Stimulated activated CD8-positive, alpha-beta memory T cell treated with anti-CD3 and anti-CD28 coated beads, Interleukin-12 subunit alpha, Interleukin-12 subunit beta, amount 100 ng/mL, for 4 hours (primary cell): Measurements from ENCODE around the gene SHISA9.

Source experiments
- DNase-seq: peaks from one replicate; pipeline ENCODE4 v3.0.0-alpha.2; 2020; ENCODE audit warnings: low read depth

SHISA9 gene

DNA sequence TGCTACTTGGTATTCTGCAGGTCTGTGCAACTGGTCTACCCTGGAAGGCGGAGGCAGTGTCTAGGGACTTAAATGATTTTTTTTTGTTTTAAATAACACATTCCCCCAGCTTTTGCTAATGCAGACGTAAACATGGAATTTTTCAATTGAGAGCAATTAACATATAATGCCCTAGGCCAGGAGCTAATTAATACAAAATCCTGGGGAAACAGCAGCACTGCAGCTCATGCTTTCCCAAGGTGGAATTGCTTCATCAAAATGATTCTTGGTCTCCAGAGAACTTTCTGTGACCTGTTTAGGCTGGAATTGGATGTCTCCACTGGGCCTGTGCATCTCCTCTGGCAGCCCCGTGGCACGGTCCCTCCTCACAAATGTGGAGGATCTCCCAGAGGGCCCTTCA, 50.6 kb downstream of the SHISA9 start:
- no peak for DNase-seq

DNA sequence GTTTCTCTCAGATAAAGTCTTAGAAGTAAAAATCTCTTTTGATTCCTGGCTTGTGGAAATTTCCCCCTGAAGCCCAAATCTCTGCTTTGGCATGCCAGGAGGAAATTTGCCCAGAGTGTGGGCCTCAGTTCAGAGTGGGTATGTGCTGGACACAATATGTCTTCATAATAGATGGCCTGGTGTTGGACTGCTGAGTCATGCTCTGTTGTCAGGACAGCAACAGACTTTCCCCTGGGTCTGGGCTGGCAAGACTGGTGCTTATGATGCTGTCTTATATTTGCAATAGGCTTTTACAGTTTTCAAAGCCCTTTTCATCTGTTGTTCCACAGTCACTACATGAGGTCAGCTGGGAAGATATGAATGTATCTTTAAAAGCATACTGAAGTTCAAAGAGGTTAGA, 57.0 kb downstream of the SHISA9 start:
- no peak for DNase-seq

DNA sequence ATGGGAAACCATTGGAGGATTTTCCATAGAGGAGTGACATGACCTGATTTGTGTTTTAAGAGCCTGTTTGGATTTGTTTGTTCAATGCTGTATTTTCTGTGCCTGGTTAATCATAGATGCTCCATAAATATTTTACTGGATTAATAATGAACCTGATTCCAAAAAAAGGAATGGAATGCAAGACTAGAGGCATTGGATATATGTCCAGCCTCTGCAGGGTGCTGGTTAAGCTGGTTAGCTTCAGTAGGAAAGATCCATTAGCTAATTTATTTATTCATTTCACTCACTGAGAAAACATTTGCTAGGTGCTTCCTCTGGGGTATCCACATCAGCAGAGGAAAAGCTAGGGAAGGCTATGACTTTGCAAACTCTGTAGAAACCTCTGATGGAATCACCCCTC, 57.7 kb downstream of the SHISA9 start:
- no peak for DNase-seq

DNA sequence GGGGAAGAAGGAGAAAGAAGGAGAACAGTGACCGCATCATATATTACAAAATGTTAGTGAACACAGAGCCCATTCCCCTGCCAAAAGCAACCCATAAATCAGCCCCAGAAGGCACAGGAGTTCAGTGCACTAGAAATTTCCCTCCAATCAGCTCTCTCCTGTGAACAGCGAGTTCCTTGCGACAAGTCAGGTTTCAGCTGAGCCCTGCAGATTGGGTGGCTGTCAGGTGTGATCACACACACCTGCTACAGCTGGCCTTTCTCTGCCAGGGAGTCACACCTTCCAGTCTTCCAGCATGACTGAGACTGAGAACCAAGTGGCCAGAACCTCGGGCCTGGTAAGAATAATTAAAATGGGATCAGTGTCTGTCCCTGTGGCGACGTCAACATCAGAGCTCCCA, 60.2 kb downstream of the SHISA9 start:
- no peak for DNase-seq

DNA sequence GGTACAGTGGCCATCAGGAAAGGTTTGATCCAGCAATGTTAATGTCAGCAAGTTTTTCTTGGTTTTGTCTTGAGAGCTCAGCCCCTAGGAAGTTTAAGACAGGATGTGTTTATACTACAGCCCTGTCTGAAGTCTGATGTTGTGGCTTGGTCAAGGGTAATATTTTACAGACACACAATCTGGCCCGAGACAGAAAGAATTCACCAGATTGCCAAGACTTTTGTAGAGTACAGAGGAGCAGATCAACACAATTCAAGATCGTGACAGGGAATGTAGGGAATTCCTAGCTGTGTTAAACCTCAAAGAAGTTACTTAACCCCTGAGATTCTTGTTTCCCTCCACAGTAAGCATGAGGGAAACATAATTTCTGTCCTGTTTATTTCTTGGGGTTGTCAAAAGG, 63.1 kb downstream of the SHISA9 start:
- DNase-seq = no peak

DNA sequence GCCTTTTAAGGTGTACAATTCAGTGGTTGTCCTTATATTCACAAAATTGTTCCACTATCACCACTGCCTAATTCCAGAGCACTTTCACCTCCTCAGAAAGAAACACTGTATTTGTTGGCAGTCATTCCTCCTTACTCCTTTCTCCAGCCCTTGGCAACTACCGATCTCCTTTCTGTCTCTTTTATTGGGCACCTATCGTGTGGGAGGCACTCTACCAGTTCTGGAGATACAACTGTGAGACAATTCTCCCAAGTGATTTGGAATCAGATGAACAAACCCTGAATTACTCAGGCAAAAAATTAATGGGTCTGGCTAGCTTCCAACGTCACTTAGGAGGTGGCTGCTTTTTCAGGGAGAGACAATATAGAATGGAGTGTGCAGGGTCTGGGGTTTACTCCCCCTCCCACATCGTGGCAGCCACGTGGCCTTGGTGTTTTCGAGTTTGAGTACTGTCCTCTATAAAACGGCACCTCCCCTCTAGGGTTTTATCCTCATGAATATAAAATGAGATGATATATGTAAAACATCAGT, 63.9 kb downstream of the SHISA9 start:
- no peak for DNase-seq

DNA sequence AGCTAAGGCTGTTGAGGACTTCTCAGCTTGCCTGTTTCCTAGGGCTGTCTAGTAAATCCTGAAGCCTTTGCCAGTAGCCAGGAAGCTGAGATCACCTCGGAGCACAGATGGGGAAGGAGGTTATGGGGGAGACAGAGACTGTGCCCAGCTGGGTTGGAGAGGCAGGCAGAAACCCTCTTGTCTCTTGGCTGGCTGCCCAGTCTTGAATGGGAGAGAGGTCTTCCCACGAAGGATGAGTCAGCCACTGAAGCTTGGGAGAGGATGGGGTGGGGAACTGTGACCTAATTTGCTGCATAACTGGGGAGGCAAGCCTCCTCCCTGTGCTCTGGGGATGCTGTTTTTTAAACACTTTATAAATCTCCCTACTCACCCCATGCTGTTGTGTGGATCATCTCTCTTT, 69.8 kb downstream of the SHISA9 start:
- no peak for DNase-seq

DNA sequence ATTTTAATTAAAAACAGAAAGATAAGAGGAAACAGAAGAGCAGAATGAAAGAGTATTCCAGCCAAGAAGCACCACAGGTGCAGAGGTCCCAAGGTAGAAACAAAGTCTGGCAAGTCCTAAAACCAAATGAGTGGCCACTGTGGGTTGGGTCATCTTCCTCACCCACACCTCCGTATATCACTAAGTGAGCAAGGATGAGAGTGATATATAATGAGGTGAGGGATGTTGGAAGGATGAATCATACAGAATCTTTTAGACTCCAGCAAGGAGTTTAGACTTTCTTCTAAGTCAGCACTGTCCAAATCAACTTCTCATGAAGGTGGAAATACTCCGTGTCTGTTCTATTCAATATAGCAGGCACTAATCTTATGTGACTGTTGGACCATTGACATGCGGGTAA, 70.8 kb downstream of the SHISA9 start:
- no peak for DNase-seq

DNA sequence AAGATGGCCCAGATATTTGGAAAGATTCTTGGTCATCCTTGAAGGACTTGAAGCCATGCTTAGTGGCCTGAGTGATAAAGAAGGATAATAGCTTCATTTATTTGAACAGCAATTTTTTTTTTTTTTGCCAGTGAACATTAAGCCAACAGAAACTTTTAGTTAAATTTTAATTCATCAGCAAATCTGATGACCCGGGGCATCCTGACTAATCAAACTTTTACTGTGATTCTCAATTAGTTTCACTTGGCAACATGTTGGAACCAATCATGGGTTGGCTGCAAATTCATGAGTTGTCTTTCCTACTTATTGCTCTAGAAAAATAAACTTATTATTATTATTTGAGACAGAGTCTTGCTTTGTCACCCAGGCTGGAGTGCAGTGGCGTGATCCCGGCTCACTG, 74.4 kb downstream of the SHISA9 start:
- no peak for DNase-seq

DNA sequence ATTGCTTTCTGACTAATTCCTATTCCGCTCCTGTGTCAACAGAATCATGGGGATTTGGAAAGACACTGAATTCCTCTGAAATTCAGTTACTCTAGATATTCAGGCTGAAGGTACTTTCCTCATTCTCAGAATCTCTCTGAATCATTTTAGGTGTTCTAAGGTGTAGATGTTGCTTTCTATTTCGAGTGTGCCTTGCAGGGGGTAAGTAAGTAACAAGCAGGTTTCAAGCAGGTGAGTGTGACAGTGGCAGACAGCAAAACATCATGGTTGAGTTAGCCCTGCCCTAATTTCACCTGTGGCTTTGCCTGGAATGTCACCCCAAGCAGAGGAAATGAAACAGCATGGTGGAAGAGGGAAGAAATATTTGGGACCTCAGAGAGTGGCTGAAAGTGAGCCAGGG, 75.1 kb downstream of the SHISA9 start:
- DNase-seq = no peak

DNA sequence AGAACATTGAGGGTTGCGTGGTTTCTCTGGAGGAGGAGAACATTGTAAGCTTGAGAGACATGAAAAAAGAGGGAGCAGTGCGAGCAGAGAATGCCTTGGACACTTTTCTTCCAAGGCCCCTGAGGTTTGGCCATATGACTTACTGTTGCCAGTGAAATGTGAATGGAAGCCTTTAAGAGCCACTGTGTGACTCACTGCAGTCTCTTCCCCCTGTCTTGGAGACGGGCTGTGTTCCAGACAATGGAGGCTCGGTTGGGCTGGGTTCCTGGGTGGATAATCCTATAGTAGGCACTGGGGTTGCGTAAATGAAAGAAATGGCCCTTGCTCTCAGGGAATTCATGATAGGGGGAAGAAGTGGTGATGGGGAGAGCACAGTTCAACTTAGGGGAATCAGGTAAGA, 75.5 kb downstream of the SHISA9 start:
- no peak for DNase-seq

DNA sequence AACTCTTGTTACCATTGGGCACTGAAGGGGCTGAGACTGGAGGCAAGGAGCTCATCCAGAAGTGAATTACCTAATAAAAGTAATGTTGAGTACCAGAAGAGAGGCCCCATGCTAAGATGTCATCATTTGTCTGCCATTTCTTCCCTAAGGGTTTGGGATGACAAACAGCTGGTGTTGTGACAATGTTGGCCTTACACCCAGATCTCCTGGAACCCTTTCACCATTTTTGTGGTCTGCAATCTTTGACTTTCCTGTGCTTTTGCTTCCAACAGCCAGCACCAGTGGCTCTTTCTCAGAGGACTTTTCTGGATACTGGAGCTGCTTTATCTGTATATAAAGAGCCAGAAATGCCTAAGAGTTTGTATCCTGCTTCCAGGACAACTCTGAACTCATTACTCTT, 84.1 kb downstream of the SHISA9 start:
- no peak for DNase-seq

DNA sequence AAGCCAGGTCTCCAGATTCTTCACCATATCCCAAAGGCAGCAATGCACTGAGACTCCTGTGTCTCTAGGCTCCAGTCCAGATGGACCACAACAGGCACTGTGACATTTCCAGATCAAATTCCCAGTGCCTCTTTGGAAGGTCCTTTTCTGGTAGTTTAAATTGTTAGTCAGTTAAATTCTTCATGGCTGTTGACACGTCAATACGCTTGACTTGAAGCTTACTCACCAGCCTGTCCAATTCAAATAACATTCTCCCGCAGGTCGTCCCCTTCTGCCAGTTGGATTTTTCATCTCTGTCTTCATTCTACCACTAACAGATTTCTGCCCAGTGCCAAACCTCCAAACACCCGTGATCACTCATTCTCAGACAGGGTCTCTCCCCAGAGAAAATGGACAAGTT, 86.7 kb downstream of the SHISA9 start:
- no peak for DNase-seq

DNA sequence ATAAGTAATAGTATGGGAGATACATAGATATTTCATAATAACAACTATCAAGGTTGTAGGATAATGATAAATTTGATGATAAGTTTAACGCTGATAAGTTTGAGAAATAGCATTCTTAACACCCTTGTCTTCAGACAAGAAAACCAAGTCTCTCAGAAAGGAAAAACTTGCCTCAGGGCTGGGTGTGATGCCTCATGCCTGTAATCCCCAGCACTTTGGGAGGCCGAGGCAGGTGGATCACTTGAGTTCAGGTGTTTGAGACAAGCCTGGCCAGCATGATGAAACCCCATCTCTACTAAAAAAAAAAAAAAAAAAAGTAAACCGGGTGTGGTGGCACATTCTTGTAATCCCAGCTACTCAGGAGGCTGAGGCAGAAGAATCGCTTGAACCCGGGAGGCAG, 90.7 kb downstream of the SHISA9 start:
- no peak for DNase-seq

DNA sequence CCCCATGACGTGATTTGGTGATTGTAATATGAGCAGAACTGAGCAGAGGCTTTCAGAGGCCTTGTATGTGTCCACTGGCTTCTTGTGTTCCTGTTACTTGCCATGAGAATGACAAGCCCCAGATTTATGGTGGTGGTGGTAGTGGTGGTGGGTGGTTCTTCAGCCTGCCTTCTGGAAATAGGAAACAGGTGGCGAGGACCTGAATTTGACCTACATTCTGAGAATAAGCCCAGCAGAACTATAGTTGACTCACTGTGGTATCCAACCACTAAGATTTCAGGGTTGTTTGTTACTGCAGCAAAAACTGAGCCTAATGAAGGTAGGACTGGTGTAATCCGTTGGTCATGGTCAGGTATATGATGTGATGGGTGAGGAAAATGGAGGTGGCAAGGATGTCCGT, 93.0 kb downstream of the SHISA9 start:
- DNase-seq = no peak

DNA sequence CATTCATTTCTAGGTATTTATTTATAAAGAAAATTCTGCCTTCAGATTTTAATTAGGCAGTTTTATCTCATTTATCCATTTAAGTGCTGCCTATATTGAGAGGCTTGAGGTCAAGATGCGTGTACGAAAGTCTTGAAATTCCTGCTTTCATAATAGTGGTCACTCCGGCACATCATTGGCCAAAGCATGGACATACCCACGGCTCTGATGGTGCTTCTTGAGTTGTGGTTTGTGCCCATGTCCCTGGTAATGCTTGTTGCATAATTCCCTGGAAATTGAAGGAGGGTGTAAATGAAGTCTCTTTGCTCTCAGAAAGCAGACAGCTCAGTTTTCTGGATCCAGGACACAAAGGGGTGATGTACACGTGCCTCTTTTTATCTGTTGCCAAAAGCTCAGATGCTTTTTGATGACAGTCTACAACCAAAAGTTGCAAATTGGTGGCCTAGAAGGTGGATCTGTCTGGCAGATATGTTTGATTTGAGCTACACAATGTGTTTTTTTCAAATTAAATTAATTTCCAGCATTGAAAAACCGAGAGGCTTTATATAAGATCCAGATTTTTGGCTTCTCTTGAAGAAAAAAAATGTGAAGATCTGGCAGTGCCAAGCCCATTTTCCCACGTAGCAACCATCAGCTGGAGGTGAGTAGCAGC, 94.4 kb downstream of the SHISA9 start:
- no peak for DNase-seq

DNA sequence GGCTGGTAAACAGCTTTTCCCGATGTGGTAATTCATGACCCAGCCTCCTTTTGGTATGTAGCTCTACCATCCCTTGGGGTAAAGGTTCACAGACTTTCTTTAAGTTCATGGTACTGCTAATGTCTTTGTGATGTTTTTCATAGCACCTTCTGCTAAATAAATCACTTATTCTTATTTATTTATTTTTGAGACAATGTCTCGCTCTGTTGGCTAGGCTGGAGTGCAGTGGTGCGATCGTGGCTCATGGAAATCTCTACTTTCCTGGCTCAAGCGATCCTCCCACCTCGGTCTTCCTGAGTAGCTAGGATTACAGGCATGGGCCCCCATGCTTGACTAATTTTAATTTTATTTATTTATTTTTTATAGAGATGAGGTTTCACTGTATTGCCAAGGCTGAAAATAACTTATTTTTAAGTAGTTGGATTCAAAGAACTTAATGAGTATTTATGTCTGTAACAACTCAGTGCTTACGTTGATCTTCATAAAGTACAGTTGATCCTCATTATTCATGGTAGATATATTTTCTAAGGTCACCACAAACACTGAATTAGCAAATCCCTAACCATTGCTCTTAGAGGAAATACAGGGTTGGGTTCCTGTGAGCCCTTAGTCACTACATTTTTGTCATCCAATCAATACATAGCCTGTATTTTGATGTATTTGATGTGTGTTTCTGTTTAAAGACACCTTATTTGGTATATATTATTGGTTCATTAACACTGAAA, 97.1 kb downstream of the SHISA9 start:
- DNase-seq = no peak

DNA sequence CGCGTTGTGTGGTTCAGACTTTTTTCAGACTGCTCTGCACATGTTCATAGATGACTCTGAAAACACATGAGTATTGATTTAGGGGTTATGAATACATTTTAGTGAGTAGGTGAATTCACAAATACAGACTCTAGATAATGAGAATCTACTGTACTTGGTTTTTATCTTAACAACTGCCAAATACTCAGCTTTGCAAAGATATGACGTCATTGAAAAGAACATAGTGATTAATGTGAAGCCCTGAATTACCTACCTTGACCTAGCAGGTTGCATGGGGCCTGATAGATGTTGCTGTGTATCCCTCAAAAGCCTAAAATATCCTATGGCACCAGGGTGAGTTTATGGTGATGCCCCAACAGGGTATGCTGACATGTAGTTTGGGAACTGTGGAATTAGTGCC, 98.0 kb downstream of the SHISA9 start:
- DNase-seq = no peak

DNA sequence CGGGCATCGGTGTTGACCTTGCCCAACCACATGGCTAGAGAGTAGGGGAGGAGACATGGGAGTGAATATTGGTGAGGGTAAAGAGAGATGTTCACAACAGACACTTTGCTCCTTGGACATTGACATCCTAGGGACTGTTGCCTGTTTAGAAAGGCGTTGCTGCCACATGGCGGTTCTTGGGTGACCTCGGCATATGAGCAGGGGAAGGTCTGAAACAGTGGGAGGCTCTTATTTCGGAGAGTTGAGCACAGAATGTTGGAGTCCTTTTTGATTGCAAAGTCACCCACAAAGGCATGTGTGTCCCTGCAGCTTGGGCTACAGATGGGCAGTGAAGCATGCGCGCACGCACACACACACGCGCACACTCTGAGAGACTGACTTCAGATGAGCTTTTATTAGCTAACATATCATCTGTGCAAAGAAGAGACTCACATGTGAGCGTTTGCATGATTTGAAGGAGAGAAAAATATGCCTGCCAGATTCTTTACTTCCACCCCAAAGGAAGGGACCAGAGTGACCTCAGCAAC, 104.4 kb downstream of the SHISA9 start:
- DNase-seq = no peak

DNA sequence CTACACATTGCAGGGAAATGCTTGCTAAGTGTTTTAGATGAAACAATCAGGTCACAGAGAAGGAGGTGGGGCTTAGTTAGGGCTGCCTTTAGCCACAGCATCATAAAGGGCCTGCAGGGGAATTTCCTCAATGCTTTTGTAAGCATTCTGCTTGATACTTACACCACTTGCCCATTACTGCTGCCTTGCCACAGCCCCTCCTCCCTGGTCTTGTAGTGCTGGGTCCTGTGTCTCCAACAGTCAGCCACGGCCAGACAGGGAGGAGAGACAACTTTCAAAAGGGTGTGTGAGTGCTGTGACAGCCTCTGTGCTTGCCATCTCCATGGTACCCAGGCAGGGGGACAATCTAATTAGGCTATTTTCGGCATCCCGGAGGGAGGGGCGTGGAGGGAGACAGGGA, 111.2 kb downstream of the SHISA9 start:
- DNase-seq = no peak

DNA sequence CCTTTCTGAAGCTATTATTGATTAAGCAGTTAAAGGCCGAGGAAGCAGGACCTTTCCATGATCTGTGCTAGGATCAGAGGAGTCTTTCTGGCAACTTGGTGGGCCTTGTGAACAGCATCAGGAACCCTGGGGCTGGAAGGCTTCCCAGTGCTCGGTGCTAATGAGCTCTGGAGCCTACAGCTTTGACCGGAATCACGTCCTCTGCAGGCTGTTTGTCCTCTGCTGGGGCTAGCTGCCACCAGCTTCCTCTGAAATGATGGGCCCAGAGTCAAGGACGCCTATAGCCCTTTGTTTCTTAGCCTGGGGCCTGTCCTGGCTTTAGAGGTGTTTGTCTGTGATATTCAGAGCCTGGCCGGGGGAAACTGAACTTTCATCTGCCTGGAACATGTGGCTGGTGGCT, 111.6 kb downstream of the SHISA9 start:
- no peak for DNase-seq

DNA sequence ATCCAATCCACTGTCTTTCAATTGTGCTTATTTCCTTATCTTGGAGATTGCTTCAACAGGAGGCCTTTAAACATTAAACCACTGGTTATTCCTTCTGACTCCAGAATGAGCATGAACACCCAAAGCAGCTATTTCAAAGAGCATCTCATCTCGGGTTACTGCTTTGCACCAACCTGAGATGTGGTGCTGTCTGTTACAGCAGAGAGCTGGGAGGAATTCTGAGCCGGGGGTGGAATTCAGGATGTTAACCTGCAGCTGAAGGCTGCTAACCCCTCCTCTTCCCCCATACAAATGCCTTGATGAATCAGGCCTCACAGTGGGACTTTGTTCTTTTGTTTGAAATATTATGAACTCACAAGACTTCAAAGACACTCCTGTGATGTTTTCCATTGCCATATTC, 113.1 kb downstream of the SHISA9 start:
- DNase-seq = no peak

DNA sequence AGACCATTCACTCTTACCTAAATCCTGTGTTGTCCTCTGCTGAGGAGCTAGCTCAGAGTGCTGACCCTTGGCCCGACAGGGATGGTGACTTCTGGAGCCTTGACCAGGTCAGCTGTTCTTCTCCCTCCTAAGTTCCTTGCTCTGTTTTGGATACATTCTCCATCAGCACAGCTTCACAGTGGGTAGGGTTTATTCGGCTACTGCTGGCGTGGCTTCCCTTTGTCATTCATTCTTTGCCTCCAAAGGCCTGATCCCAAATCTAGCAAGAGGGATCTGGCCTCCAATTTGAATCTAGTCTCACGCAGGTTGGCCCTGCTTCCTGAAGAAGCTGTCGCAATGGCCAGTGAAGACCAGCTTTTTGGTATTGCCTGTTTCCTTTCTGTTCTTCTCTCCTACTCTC, 116.6 kb downstream of the SHISA9 start:
- no peak for DNase-seq

DNA sequence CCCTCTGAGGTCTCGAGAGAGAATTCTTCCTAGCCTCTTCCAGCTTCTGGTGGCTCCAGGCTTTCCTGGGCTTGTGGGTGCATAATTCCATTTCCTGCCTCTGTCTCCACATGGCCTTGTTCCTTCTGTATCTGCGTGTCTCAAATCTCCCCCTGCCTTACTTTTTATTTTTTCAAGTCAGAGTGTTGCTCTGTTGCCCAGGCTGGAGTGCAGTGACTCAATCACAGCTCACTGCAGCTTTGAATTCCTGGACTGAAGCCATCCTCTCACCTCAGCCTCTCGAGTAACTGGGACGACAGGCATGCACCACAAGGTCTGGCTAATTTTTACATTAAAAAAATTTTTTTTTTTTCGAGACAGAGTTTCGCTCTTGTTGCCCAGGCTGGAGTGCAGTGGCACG, 120.6 kb downstream of the SHISA9 start:
- no peak for DNase-seq
